Hematopoietic multipotent progenitor cell treated with erythropoietin and hydrocortisone succinate and interleukin-3 and kit ligand, for 15 days (in vitro differentiated cells): ENCODE measurements around the gene EFCAB9.

Experiments
- DNase-seq: peaks from one replicate; pipeline ENCODE4 v3.0.0-alpha.2; 2015; ENCODE audit warnings: low spot score

Gene EFCAB9

DNA sequence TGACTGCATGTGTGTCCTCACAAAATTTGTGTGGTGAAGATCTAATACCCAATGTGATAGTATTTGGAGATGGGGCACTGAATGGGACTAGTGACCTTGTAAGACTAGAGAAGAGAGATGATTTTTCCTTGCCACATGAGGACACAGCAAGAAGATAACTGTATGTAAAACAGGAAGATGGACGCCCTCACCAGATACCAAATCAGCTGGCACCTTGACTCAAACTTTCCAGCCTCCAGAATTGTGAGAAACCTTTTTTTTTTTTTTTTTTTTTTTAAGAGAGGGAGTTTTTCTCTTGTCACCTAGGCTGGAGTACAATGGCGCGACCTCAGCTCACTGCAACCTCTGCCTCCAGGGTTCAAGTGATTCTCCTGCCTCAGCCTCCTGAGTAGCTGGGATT is 49.3 kb downstream of the EFCAB9 start:
- DNase-seq = no peak

DNA sequence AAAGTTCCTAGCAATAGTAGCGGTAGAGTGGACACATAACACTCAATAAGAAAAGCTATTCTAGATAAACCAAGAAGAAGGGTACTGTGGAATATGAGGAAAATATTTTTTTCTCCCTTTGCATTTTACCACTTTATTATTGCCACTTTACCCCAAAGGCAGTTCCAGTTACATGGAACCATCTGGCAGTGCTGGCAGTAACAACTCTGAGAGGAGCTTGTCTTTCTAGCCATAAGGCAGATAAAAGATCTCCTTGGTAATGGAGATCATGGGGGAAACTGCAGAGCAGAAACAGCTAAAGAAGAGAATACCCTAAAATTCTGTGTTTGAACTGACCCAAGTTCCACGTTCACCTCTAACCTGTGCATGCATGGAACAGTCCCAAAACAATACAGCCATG is 51.1 kb downstream of the EFCAB9 start:
- no peak for DNase-seq

DNA sequence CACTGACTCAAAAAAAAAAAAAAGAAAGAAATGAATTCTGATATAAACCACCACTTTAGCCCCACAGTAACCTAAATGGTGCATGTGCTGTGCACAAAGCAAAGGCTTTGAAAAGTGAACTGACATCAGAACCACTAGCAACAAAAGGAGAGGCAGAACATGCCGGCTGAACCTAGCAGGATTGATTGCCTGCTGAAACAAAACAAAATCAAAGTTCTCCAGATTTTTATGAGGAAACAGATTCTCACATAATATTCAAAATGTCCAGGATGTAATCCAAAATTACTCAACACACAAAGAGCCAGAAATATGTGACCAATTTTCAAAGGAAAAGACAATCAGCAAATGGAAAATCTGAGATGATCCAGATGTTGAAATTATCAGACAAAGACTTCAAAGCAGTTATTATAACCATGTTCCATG is 51.7 kb downstream of the EFCAB9 start:
- DNase-seq = no peak

DNA sequence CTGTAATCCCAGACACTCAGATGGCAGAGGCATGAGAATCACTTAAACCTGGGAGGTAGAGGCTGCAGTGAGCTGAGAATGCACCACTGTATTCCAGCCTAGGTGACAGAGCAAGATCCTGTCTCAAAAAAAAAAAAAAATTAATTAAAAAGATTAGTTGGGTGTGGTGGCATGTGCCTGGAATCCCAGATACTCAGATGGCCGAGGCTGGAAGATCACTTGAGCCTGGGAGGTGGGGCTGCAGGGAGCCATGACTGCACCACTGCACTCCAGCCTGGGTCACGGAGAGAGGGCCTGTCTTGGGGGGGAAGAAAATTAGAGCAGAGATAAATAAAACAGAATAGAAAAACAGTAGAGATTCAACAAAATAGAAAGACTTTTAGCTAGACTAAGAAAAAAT is 54.7 kb downstream of the EFCAB9 start:
- DNase-seq = no peak

DNA sequence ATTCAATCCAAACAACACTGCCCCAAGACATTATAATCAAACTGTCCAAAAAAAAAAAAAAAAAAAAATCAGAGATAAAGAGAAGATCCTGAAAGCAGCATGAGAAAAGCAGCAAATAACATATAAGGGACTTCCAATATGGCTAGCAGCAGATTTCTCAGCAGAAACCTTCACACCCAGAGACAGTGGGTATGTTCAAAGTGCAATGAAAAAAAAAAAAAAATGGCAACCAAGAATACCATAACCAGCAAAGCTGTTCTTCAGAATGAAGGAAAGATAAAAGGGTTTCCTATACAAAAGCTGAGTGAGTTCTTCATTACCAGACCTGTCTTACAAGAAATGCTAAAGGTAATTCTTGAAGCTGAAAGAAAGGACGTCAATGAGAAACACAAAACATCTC is 57.4 kb downstream of the EFCAB9 start:
- DNase-seq = no peak

DNA sequence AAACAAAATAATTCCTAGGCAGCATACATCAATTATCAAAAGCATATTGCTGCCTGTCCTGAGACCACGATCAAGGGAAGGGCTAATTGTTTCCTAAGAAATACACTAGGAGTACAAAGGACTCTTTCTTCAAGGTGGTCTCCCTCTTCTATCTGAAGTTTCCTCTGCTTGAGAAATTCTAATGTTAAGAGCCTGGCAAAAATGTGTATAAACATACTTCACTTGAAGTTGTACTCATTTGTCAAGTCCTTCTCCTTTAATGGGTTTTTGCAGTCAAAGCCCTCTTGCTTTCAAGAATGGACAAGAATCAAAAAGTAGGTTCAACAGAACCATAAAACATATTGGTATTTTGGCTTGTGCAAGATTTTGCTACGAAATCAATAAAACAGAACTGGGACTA is 58.5 kb downstream of the EFCAB9 start:
- DNase-seq = no peak
